ENCODE measurements around the gene TRIM59.

GRCh38 chr3:160447544-160447943 is 2.0 kb downstream of the TRIM59 start:
- no peak for TF ChIP-seq CTCF (IDR thresholded peaks at IDR 0.05 in 4 of 5, conservative IDR thresholded peaks at IDR 0.05 in 1 of 5)
- no peak for TF ChIP-seq POLR2A (IDR thresholded peaks at IDR 0.05)

All from gastrocnemius medialis (tissue), 4 donors.